ENCODE measurements around the gene PAXX. TPM values are rescaled to one million over a fixed set of nuclear protein-coding genes. Genes with fewer than 3 reads are reported as not detected.

PAXX gene
- total RNA-seq, 1 donor from 2014 or later = 15.3 TPM

DNA sequence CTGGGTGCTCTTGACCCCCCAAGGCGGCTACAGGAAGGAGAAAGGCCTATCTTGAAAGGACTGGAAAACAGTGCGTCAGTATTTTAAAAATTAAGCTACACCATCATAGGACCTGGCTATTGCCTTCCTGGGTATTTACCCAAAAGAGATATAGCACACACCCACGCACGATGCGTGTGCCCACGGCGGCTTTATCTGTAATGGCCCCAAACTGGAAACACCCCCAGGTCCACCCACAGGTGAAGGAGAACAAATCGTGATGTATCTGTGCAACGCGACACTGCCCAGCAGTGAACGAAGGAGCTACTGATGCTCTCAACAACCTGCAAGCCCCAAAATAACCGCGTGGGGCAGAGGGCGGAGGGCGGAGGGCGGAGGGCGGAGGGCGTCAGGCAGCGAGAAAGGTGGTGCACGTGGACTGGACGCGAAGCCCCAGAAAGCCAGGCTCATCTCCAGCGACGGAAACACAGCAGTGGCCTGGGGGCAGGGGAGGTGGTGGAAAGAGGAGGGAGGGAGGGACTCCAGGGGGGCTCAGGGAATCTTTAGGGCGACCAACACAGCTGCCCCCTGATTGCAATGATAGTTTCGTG lies 27.3 kb upstream of the PAXX start:
- no peaks in the 10 kb centered on the region for H3K27me3 ChIP-seq (ENCODE audit: insufficient read depth, low read length)
- H3K36me3 Mint-ChIP-seq (ENCODE audit: low read depth, unreplicated experiment) = no peaks in the 10 kb centered on the region
- peaks cover 11% of the 10 kb centered on the region for H3K27me3 Mint-ChIP-seq (ENCODE audit: low read depth, unreplicated experiment)
- H3K27ac ChIP-seq (ENCODE audit: low read depth, low read length) = no peak overlapping the region
- no peak overlapping the region for H3K4me3 Mint-ChIP-seq (ENCODE audit: unreplicated experiment)
- TF ChIP-seq EZH2 (IDR thresholded peaks at IDR 0.05; ENCODE audit: insufficient read depth, low read length) = no peak
- TF ChIP-seq, protein P1, sequence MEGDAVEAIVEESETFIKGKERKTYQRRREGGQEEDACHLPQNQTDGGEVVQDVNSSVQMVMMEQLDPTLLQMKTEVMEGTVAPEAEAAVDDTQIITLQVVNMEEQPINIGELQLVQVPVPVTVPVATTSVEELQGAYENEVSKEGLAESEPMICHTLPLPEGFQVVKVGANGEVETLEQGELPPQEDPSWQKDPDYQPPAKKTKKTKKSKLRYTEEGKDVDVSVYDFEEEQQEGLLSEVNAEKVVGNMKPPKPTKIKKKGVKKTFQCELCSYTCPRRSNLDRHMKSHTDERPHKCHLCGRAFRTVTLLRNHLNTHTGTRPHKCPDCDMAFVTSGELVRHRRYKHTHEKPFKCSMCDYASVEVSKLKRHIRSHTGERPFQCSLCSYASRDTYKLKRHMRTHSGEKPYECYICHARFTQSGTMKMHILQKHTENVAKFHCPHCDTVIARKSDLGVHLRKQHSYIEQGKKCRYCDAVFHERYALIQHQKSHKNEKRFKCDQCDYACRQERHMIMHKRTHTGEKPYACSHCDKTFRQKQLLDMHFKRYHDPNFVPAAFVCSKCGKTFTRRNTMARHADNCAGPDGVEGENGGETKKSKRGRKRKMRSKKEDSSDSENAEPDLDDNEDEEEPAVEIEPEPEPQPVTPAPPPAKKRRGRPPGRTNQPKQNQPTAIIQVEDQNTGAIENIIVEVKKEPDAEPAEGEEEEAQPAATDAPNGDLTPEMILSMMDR (IDR thresholded peaks at IDR 0.05; ENCODE audit: insufficient read depth, low read depth, low read length) = no peak
- no peak overlapping the region for H3K9ac ChIP-seq (ENCODE audit: low read length)
- no peak overlapping the region for H3K4me2 ChIP-seq (ENCODE audit: low read length)
- peaks cover 4% of the 10 kb centered on the region for H3K4me1 Mint-ChIP-seq (ENCODE audit: low read depth, unreplicated experiment)
- FAIRE-seq = no peak
- H3K79me2 ChIP-seq (ENCODE audit: insufficient read depth, low read length) = no peaks in the 10 kb centered on the region
- peaks cover 4% of the 10 kb centered on the region for H3K4me1 ChIP-seq (ENCODE audit: insufficient read depth, low read length)
- H3K9me3 Mint-ChIP-seq (ENCODE audit: unreplicated experiment) = no peaks in the 10 kb centered on the region
- H3K4me3 ChIP-seq (ENCODE audit: insufficient read depth, low read depth, low read length) = no peak overlapping the region
- no peaks in the 10 kb centered on the region for H3K9me3 ChIP-seq (ENCODE audit: insufficient read depth, low read depth, low read length)
- no peak overlapping the region for H3K27ac Mint-ChIP-seq (ENCODE audit: unreplicated experiment)
- H2AFZ ChIP-seq (ENCODE audit: low read depth, low read length) = no peak overlapping the region
- no peaks in the 10 kb centered on the region for H3K36me3 ChIP-seq (ENCODE audit: insufficient read depth, low read length)
- no peak for DNase-seq (ENCODE audit: low read depth)
- no peaks in the 10 kb centered on the region for H4K20me1 ChIP-seq (ENCODE audit: insufficient read depth, low read length)

DNA sequence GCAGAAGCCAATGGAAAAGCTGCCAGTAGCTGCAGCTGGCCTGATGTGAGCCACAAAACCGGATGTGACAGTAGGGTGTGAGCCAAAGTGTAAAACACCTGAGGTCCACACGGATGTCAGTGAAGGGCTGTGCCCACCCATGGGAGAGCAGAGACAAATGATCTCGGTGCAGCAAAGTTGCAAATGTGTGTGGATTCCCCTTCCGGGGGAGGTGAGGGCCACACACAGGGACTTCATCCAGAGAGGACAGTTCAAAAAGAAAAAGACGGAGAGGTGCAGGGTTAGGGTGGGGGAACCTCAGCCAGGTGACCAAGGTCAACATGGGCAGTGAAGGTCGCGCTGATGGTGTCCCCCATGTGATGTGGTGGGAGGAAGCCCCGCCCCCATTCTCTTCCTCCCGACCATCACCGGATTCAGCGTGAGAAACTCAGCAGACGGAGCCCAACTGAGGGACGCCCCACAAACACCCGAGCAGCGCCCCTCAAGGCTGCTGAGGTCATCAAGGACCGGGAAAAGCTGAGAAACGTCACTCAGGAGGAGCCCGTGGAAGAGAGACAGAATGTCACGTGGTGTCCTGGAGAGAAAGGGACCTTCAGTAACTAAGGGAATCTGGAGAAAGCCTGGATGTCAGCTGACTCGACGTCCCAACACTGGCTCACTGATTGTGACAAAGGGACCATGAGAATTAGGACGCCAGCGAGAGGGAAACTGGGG lies 26.3 kb upstream of the PAXX start:
- H3K27ac ChIP-seq (ENCODE audit: low read depth, low read length) = no peak overlapping the region
- no peaks in the 10 kb centered on the region for H3K9me3 ChIP-seq (ENCODE audit: insufficient read depth, low read depth, low read length)
- no peaks in the 10 kb centered on the region for H3K79me2 ChIP-seq (ENCODE audit: insufficient read depth, low read length)
- Mint-ChIP-seq H3K27me3 (ENCODE audit: low read depth, unreplicated experiment) (peaks cover 11% of the 10 kb centered on the region), H3K27ac (ENCODE audit: unreplicated experiment) (no peak overlapping the region), H3K9me3 (ENCODE audit: unreplicated experiment) (no peaks in the 10 kb centered on the region), H3K4me3 (ENCODE audit: unreplicated experiment) (peak overlapping the region; percentile 37), H3K36me3 (ENCODE audit: low read depth, unreplicated experiment) (no peaks in the 10 kb centered on the region), H3K4me1 (ENCODE audit: low read depth, unreplicated experiment) (no peaks in the 10 kb centered on the region)
- peak overlapping the region; percentile 12 for H3K4me2 ChIP-seq (ENCODE audit: low read length)
- no peak overlapping the region for H2AFZ ChIP-seq (ENCODE audit: low read depth, low read length)
- peaks cover 4% of the 10 kb centered on the region for H3K4me1 ChIP-seq (ENCODE audit: insufficient read depth, low read length)
- H4K20me1 ChIP-seq (ENCODE audit: insufficient read depth, low read length) = no peaks in the 10 kb centered on the region
- DNase-seq (ENCODE audit: low read depth) (no peak), FAIRE-seq (no peak)
- no peaks in the 10 kb centered on the region for H3K36me3 ChIP-seq (ENCODE audit: insufficient read depth, low read length)
- no peak overlapping the region for H3K4me3 ChIP-seq (ENCODE audit: insufficient read depth, low read depth, low read length)
- no peaks in the 10 kb centered on the region for H3K27me3 ChIP-seq (ENCODE audit: insufficient read depth, low read length)
- no peak for TF ChIP-seq EZH2 (IDR thresholded peaks at IDR 0.05; ENCODE audit: insufficient read depth, low read length)
- TF ChIP-seq, protein P1 (IDR thresholded peaks at IDR 0.05; ENCODE audit: insufficient read depth, low read depth, low read length) = no peak
- no peak overlapping the region for H3K9ac ChIP-seq (ENCODE audit: low read length)

Data from astrocyte (in vitro differentiated cells and primary cell).